NCI-H146 treated with DMSO at 0.1 percent for 48 hours (cell line): ENCODE data around the gene KLHL11.

Experiments used
- DNase-seq: peaks from one replicate; lab custom pipeline; 2025; ENCODE audit not compliant: unreplicated experiment; lab: John Stamatoyannopoulos, UW

Gene KLHL11, protein sequence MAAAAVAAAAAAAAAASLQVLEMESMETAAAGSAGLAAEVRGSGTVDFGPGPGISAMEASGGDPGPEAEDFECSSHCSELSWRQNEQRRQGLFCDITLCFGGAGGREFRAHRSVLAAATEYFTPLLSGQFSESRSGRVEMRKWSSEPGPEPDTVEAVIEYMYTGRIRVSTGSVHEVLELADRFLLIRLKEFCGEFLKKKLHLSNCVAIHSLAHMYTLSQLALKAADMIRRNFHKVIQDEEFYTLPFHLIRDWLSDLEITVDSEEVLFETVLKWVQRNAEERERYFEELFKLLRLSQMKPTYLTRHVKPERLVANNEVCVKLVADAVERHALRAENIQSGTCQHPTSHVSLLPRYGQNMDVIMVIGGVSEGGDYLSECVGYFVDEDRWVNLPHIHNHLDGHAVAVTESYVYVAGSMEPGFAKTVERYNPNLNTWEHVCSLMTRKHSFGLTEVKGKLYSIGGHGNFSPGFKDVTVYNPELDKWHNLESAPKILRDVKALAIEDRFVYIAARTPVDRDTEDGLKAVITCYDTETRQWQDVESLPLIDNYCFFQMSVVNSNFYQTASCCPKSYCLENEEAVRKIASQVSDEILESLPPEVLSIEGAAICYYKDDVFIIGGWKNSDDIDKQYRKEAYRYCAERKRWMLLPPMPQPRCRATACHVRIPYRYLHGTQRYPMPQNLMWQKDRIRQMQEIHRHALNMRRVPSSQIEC

DNA sequence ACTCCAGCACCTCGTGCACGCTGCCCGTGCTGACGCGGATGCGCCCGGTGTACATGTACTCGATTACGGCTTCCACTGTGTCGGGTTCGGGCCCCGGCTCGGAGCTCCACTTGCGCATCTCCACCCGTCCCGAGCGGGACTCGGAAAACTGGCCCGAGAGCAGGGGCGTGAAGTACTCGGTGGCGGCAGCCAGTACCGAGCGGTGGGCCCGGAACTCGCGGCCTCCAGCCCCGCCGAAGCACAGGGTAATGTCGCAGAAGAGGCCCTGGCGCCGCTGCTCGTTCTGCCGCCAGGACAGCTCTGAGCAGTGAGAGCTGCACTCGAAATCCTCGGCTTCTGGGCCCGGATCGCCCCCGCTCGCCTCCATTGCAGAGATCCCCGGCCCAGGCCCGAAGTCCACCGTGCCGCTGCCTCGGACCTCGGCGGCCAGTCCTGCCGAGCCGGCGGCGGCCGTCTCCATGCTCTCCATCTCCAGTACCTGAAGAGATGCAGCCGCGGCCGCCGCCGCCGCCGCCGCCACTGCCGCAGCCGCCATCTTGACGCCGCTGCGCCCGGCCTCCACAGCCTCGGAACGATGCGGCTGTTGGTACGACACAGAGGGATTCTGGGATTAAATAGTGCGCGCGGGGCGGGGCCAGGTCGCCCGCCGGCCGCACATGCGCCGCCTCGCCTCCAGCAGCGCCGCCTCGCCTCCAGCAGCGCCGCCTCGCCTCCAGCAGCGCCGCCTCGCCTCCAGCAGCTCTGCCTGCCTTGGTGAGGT is at the start of gene KLHL11:
KLHL11 (minus strand) TSS at position 588 of the 760 bp plus-strand sequence; CDS start at position 535, 53 bp downstream.
- peak; percentile 84 for DNase-seq

DNA sequence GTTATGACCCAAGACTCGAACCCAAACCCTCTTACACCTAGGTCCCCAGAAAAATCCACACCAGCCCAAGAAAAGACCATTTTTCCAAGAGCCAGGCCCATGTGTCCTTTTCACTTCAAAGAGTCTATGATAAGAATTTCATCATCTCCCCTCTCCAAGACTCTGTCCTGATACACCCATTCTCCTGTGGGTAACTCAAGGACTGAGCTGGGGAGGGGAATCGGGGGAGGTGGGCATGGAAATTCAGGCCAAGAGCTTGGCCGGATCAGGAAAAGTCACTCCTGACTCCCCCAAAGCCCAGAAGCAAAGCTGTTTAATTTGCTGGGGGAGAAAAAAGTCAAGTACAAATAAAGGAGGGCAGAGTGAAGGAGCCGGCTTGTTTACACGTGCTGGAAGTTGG is 49.8 kb upstream of the KLHL11 start:
- DNase-seq: no peak

DNA sequence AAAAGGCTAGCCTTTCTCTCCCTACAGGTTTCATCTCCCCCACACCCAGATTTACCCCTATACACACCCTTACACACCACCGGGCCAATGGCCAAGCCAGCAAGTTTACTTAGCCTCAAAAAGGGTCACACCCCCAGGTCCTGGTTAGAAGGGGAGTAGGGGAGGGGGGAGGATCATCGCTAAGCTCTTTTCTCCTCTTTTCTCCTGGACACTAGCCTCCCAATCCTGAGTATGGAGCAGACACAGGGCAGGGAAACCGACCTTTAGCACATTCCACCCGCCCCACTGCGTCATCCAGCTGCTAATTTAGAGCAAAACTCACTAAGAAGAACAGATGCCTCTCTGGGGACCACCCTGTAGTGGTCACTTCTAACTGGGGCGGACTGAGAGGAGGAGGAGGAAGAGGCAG is 49.1 kb upstream of the KLHL11 start:
- DNase-seq: no peak

DNA sequence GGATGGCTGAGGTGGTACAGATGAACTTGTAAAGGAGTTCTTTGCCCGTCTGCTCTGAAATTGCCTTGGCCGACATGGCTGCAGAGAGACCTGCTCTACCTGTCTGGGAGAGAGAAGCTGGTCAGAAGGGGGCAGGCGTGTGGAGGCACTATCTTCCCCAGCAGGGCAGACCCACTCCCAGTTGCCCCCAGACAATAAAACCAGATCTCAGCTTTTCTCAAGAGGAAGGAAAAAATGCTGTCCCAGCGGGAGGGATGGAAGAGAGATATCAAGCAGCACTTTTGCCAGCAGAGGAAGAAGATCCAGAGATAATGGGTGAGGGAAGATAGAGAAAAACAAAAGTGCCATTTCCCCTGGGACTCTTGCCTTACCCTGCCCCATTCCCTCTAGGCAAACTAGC is 48.6 kb upstream of the KLHL11 start:
- DNase-seq: no peak

DNA sequence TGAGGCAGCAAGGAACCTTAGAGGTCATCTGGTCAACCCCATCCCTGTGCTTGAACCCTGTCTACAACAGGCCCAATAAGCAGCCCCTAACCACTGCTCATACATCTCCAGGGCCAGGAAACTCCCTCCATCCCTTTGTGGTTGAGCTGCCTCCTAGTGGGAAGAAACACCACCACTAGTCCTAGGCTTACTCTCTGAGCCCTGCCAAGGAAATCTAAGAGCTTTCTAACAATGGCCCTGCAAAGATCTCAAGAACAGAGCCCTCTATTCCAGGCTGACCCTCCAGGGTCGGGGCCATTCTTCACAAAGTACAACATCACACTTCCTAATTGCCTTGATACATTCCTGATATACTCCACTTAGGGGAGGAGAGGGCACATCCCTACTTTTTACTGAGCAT is 47.7 kb upstream of the KLHL11 start:
- DNase-seq: no peak

DNA sequence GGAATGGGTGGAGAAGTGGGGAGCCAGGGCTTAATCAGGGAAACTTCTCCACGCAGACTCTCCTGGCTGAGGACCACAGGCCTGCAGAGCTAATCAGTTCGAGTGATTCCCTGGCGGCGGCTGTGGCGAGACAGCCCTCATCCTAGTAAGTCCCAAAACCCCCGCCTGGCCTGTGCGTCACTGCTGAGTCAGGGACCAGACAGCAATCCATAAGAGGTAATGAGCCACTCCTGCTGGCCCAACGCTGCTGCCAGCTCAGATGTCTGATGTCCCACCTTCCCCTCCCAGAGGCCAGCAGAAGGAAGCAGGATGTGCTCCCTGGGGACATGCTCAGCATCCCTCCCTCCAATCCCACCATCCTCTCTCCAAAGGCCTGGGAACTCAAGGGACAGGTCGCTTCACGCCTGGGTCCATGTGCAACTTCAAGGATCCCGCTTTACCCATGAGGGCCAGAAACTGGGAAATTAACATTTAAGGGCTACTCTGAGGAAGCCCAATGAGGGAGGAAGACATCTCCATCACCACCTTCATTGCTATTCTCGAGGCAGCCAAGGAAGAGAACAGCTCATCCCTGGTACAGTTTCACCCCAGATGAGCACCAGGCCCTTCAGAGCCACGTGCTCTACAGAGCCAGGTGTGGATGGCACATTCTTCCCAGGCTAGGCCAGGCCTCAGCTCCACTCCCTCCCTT is 45.6 kb upstream of the KLHL11 start:
- no peak for DNase-seq

DNA sequence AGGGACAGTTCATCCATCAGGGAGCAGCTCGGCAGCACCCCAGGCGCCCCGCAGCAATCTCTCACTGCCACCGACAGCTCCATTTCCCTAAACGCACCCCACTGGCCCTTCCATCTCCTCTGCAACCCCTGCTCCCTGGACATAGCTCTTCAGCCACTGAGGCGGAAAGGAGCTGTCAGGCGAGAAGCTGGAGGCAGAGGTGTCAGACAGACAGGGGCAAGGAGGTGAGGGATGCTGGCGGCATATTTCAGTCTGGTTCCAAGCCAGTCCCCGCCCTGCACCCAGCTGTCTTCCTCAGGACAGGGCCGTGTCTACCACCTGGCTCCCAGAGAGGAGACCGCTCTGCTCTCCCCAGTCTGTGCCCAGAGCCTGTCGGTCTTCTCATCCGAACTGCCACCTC is 43.9 kb upstream of the KLHL11 start:
- no peak for DNase-seq

DNA sequence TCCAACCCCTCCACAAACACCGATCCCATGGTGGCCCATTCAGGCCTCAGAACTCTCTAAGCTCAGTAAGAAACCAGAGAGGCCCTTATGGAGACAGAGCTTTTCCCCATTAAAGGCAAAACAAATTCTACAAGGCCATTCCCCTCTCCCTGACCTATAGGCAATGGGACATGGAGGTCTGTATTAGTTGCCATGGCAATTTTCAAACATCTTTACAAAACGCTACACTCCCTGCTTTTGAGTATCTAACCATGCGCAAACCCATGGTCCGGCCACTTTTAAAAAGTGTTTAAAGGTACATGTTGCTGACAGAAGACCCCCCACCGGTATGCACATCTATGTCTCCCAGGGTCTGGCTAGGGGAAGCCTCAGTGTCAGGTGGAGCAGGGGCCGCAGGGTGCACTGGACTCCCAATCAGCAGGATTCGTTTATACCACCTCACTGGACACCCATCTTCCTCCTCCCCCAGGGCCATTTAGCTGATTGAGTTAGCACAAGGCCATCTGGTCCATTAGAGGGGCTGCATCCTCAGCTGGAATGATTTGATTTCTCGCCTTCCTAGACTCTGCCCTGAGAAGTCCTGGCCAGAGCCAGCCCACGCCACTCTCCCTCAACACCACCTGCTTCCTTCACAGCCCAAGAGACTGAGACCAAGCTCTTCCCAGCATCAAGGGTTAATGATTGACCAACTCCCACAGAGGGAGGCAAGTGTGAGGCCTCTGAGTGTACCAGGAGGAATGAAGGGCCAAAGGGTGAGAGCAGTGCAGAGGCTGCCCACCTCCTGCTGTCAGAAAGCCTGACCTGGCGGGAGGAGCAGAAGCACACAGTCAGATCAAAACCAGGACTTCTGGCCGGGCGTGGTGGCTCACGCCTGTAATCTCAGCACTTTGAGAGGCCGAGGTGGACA is 42.7 kb upstream of the KLHL11 start:
- no peak for DNase-seq

DNA sequence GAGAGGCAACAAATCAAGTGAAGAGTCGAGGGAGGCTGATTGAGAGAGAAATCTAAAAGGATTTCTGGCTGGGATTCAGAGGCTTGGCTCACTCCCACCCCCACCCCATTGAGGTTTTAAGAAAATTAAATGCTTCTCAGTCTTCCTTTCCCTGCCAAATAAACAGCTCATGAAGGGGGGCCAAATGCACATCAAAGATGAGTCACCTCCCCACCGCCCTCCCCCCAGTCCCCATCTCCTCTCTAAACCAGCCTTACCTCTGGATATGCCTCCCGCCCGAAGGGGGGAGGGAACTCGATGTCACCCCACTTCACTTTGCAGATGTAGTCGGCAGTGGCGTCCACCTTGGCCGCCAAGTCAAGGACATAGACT is 41.9 kb upstream of the KLHL11 start:
- DNase-seq: no peak

DNA sequence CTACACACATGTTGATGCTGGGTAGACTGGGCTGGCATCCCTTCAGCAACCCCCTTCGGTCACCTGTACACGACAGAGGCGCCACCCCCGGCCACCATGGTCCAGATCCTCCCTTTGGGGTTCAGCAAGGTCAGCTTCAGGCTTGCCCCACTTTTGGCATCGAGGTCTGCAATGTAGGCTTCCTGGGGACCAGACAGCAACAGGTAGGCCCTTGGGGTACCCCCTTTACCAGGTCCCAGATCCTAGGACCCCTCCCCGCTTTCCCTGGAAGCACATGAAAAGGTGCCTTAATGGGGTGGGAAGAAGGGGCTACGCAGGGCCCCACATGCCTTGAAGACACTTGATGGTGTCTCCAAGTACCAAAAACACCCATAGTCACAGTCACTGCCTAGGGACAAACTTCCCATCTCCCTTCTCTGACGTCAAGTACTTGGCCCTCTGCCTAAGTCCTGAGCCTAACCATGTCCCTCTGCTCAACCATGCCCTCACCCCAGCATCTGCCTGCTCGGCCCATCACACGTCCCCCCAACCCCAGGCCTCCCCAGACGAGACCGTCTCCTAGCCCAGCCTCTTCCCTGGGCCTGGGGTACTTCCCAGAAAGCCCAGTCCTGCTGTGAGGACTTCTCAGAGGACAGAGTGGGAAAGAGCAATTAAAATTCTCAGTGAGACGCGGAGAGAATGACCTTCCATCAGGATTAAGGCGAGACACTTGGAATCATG is 41.4 kb upstream of the KLHL11 start:
- no peak for DNase-seq

DNA sequence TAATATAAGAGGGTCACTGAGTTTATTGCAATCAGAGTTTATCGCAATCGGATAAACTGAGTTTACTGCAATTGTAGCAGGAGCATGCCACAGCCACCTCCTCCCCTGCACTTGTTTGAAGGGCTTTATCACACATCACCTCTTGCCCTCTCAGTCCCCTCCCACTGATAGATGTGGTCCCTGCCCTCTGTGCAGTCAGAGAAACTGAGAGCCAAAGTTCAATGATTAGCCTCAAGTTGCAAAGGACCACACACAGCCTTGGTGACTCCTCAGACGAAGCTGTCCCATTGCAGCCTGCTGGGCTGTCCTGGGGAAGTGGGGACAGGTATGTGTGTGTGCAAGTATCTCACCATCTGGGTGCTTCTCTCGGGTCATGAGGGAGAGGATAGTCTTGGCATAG is 39.9 kb upstream of the KLHL11 start:
- DNase-seq: no peak

DNA sequence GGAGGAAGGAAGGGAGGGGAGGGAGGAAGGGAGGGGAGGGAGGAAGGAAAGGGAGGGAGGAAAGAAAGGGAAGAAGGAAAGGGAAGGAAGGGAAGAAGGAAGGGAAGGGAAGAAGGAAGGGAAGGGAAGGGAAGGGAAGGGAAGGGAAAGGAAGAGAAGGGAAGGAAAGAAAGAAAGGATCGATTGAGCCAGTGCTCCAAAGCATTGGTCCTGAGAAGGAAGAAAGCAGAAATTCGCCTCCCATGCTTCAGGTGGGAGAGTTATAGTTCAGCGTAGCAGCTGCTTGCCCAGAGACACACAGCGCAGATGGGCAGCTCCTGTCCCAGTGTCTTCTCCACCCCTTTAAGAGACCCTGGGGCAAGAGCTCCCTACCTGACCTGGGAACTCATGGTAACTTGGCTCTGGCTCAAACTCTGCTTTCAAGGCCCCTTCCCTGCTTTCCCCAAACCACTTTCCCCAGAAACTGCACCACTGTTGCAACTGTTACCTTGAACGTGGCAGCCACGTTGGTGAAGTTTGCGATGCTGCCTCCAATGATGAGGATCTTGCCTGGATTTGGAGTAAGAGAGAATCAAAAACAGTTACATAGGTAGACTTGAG is 39.1 kb upstream of the KLHL11 start:
- DNase-seq: no peak

DNA sequence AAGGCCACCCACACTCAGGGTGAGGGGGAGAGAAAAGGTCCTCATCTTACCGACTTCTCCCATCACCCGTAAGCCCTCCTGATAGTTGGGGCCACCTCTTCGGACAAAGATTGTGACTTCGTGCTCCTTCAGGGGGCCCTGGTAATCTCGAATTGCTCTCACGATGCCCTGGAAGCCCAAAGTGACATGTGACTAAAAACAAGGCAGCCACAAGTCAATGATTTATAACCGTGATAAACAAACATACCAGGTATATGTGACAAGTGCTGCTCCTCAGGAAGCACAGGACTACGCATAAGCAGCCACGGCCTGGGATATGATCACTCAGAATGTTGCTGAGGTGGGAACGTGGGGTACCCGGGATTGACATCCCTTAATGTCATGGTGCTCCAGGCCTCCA is 36.4 kb upstream of the KLHL11 start:
- DNase-seq: no peak

DNA sequence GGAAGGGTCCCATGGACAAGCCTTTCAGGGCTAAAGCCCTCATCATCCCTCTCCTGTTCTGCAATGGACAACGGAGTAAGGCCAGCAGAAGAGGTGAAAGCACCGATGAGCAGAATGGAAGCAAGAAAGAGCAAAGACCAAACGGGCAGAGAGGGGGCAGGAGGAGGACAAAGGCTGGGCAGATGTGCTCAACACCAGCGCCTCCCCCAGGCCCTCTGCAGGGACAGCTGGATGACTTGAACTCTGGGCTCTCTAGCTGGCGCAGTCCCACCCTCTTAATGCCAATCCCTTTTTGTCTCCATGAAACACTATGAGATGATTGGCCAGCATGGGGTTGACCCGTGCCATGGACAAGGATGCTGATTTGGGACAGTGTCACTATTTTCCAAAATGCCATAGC is 31.5 kb upstream of the KLHL11 start:
- DNase-seq: no peak

DNA sequence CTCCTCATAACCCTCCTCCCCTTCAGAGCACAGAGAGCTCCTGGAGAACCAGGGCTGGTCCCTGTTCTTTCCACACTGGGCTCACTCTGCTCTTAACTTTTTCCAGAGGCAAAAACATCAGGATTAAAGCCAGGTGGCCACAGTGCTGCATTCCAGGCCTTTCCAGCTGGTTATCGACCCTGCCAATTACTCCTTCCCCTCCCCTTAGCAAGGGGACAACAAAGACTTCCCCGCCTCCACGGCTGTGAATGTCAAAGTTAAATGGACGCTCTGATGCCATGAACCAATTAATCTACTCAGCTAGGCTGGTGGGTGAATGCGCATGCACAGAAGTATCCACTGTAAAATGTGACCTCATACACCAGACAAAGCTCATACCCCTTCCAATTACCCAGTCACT is 30.4 kb upstream of the KLHL11 start:
- no peak for DNase-seq

DNA sequence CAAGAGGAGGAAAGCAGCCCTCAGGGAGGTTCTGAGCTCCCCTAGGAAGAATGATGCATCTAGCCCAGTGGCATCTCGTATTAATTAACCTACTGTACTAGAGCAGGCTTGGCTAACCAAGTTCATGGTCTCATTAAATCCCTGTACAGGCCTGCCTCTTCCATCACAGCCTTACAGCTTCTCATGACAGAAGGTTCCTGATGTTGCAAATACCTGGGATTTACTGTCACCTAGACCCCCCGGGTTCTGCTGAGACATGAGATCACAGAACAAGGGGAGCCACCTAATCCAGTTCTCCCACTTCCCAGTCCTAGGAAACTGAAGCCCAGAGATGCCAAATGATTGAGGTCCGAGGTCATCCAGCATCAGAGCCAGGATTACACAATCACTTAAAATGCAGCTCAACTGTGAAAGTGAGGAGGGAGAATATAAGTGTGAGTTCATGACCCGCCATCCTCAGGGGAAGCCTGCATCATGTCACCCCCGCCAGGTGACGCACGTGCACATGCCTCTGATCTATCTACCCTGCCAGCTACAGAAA is 29.6 kb upstream of the KLHL11 start:
- no peak for DNase-seq

DNA sequence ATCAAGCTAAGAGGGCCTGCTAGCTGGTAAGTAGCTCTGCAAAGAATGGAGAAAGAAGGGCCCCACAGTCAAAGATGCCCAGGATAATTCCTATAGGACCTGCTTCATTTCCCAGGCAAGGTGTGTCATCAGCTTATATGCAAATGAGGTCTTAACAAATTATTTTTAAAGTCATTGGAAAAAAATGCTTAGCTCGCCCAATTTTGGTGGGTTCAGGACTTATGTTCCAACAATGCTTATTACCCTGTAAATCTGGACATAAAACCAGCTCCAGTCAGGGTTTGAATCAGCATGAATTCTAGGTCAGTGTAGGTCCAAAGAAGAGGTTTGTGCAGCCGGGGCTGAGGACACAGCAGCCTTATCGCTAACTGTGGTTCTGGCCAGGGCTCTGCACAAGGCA is 28.2 kb upstream of the KLHL11 start:
- no peak for DNase-seq

DNA sequence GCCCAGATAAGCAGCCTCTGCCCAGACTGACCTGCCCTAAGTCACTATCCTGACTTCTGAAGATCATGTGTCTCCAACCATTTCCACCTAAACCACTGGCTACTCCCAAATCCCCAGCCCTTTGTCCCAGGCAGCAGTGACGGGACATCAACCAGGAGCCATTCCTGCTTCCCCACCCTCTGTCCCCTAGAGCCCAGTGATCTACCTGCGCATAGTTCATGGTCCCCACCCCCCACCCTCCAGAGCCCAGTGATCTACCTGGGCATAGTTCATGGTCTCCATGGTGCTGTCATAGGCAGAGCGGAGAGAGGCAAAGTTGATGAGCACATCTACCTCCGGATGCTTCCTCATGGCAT is 26.8 kb upstream of the KLHL11 start:
- DNase-seq: no peak
